HUES64 (cell line): ENCODE measurements around the gene PXYLP1.

Experiments used
- H3K27ac ChIP-seq: 2 replicates; pipeline ENCODE4 v1.7.0; 2013; ENCODE audit warnings: low read depth, low read length, inconsistent platforms
- H3K27me3 ChIP-seq: 2 replicates; pipeline ENCODE4 v1.6.1; 2013; ENCODE audit warnings: mild to moderate bottlenecking, low read length; ENCODE audit not compliant: insufficient read depth
- H3K36me3 ChIP-seq: 2 replicates; pipeline ENCODE4 v1.6.1; 2013; ENCODE audit warnings: mild to moderate bottlenecking, low read length; ENCODE audit not compliant: insufficient read depth
- H3K4me1 ChIP-seq: 2 replicates; pipeline ENCODE4 v1.6.1; 2013; ENCODE audit warnings: mild to moderate bottlenecking, low read length, moderate library complexity; ENCODE audit not compliant: insufficient read depth
- H3K4me3 ChIP-seq: 2 replicates; pipeline ENCODE4 v1.5.1; 2013; ENCODE audit warnings: mild to moderate bottlenecking, low read length, moderate library complexity
- H3K9ac ChIP-seq: 2 replicates; pipeline ENCODE4 v1.6.1; 2013; ENCODE audit warnings: mild to moderate bottlenecking, low read depth, low read length
- H3K9me3 ChIP-seq: 2 replicates; pipeline ENCODE4 v1.6.1; 2013; ENCODE audit warnings: low read depth, low read length; ENCODE audit not compliant: insufficient read depth
- WGBS: fragments of 150-250, 120-280 bp; methylation state at CpG from one replicate; pipeline ENCODE4 v1.1.7; 2013; ENCODE audit warnings: missing lambda C conversion rate; 5-methylcytosine and 5-hydroxymethylcytosine counted together

The PXYLP1 gene

GRCh38 chr3:141240687-141241615, 9.3 kb downstream of the PXYLP1 start:
- WGBS = 76% methylated on average over 2 of the region's 5 CpGs
- no peak overlapping the region for H3K9ac ChIP-seq
- peaks cover 26% of the 10 kb centered on the region for H3K4me1 ChIP-seq
- H3K4me3 ChIP-seq = no peak overlapping the region
- no peaks in the 10 kb centered on the region for H3K36me3 ChIP-seq
- no peak overlapping the region for H3K27ac ChIP-seq
- no peaks in the 10 kb centered on the region for H3K27me3 ChIP-seq
- H3K9me3 ChIP-seq = no peaks in the 10 kb centered on the region

- Histone ChIP-seq H3K4me1 (peaks cover 24% of the 10 kb centered on the region), H3K27ac (no peak overlapping the region)
- WGBS = 88% methylated on average over 12 of the region's 12 CpGs
Observed at GRCh38 chr3:141241616-141242376, 10.2 kb downstream of the PXYLP1 start.

GRCh38 chr3:141242377-141243092, 10.9 kb downstream of the PXYLP1 start:
- 91% methylated on average over 4 of the region's 5 CpGs for WGBS
- no peak overlapping the region for H3K27ac ChIP-seq
- no peaks in the 10 kb centered on the region for H3K27me3 ChIP-seq
- no peaks in the 10 kb centered on the region for H3K9me3 ChIP-seq
- peaks cover 24% of the 10 kb centered on the region for H3K4me1 ChIP-seq
- no peaks in the 10 kb centered on the region for H3K36me3 ChIP-seq
- no peak overlapping the region for H3K9ac ChIP-seq
- H3K4me3 ChIP-seq = no peak overlapping the region

More at GRCh38 chr3:141241616-141242376, 10.2 kb downstream of the PXYLP1 start:
- Histone ChIP-seq H3K9ac (no peak overlapping the region), H3K4me3 (no peak overlapping the region), H3K9me3 (no peaks in the 10 kb centered on the region), H3K36me3 (no peaks in the 10 kb centered on the region), H3K27me3 (no peaks in the 10 kb centered on the region)

GRCh38 chr3:141243271-141243707, 11.7 kb downstream of the PXYLP1 start:
- Histone ChIP-seq H3K9me3 (no peaks in the 10 kb centered on the region), H3K27me3 (no peaks in the 10 kb centered on the region), H3K9ac (no peak overlapping the region), H3K4me3 (no peak overlapping the region), H3K4me1 (peaks cover 22% of the 10 kb centered on the region), H3K36me3 (no peaks in the 10 kb centered on the region), H3K27ac (no peak overlapping the region)
- 88% methylated on average over 11 of the region's 11 CpGs for WGBS

- Histone ChIP-seq H3K27me3 (no peaks in the 10 kb centered on the region), H3K36me3 (no peaks in the 10 kb centered on the region), H3K9ac (no peak overlapping the region), H3K27ac (no peak overlapping the region), H3K4me3 (no peak overlapping the region), H3K4me1 (no peaks in the 10 kb centered on the region), H3K9me3 (no peaks in the 10 kb centered on the region)
- whole genome bisulfite sequencing = 87% methylated on average over 5 of the region's 5 CpGs
Observed at GRCh38 chr3:141246224-141246957, 14.8 kb downstream of the PXYLP1 start.

GRCh38 chr3:141246958-141247301, 15.3 kb downstream of the PXYLP1 start:
- no peaks in the 10 kb centered on the region for H3K9me3 ChIP-seq
- H3K27ac ChIP-seq = no peak overlapping the region
- H3K9ac ChIP-seq = no peak overlapping the region
- no peaks in the 10 kb centered on the region for H3K27me3 ChIP-seq
- no peaks in the 10 kb centered on the region for H3K36me3 ChIP-seq
- WGBS = 93% methylated on average over 1 of the region's 2 CpGs
- no peak overlapping the region for H3K4me3 ChIP-seq
- no peaks in the 10 kb centered on the region for H3K4me1 ChIP-seq

- Histone ChIP-seq H3K9ac (no peak overlapping the region), H3K9me3 (no peaks in the 10 kb centered on the region), H3K4me1 (no peaks in the 10 kb centered on the region), H3K27me3 (no peaks in the 10 kb centered on the region), H3K4me3 (no peak overlapping the region), H3K27ac (no peak overlapping the region), H3K36me3 (no peaks in the 10 kb centered on the region)
- WGBS = 92% methylated on average over 5 of the region's 5 CpGs
Observed at GRCh38 chr3:141248064-141248463, 16.4 kb downstream of the PXYLP1 start.

- 96% methylated on average over 4 of the region's 4 CpGs for WGBS
- no peak overlapping the region for H3K4me3 ChIP-seq
- no peak overlapping the region for H3K27ac ChIP-seq
- H3K27me3 ChIP-seq = no peaks in the 10 kb centered on the region
- no peaks in the 10 kb centered on the region for H3K36me3 ChIP-seq
- no peak overlapping the region for H3K9ac ChIP-seq
- no peaks in the 10 kb centered on the region for H3K9me3 ChIP-seq
- H3K4me1 ChIP-seq = no peaks in the 10 kb centered on the region
Observed at GRCh38 chr3:141249041-141249440, 17.4 kb downstream of the PXYLP1 start.

GRCh38 chr3:141250342-141250741, 18.7 kb downstream of the PXYLP1 start:
- H3K4me3 ChIP-seq = no peak overlapping the region
- H3K27me3 ChIP-seq = no peaks in the 10 kb centered on the region
- H3K9ac ChIP-seq = no peak overlapping the region
- H3K4me1 ChIP-seq = no peaks in the 10 kb centered on the region
- H3K36me3 ChIP-seq = no peaks in the 10 kb centered on the region
- no peaks in the 10 kb centered on the region for H3K9me3 ChIP-seq
- no peak overlapping the region for H3K27ac ChIP-seq
- 93% methylated on average over 5 of the region's 5 CpGs for WGBS

GRCh38 chr3:141250828-141251227, 19.2 kb downstream of the PXYLP1 start:
- H3K9me3 ChIP-seq = no peaks in the 10 kb centered on the region
- H3K36me3 ChIP-seq = no peaks in the 10 kb centered on the region
- 98% methylated on average over 4 of the region's 4 CpGs for WGBS
- no peak overlapping the region for H3K4me3 ChIP-seq
- H3K27me3 ChIP-seq = no peaks in the 10 kb centered on the region
- no peak overlapping the region for H3K9ac ChIP-seq
- H3K27ac ChIP-seq = no peak overlapping the region
- H3K4me1 ChIP-seq = no peaks in the 10 kb centered on the region
